ENCODE measurements around the gene NOXO1.

NOXO1 gene

GRCh38 chr16:1979271-1980029, 1.8 kb downstream of the NOXO1 start:
- peak; percentile 28 to 46 for DNase-seq

GRCh38 chr16:1978476-1979120, 2.7 kb downstream of the NOXO1 start:
- no peak for DNase-seq

GRCh38 chr16:1977875-1978268, 3.4 kb downstream of the NOXO1 start:
- no peak for DNase-seq

GRCh38 chr16:1976951-1977874, 4.1 kb downstream of the NOXO1 start:
- DNase-seq, result no peak

GRCh38 chr16:1976216-1976520, 5.1 kb downstream of the NOXO1 start:
- DNase-seq, result no peak

GRCh38 chr16:1975432-1976215, 5.6 kb downstream of the NOXO1 start:
- no peak for DNase-seq

- DNase-seq, result no peak
Observed at GRCh38 chr16:1974157-1975070, 6.9 kb downstream of the NOXO1 start.

- no peak for DNase-seq
Observed at GRCh38 chr16:1973461-1974156, 7.7 kb downstream of the NOXO1 start.

- DNase-seq, result no peak
Observed at GRCh38 chr16:1972490-1972877, 8.8 kb downstream of the NOXO1 start.

- DNase-seq, result peak; percentile 96 to 97
Observed at GRCh38 chr16:1971796-1972489, 9.3 kb downstream of the NOXO1 start, which contains the start of gene TBL3. Gene TBL3 (plus strand): TSS chr16:1972053. CDS start chr16:1972165, 112 bp downstream.

- DNase-seq, result no peak
Observed at GRCh38 chr16:1968146-1968953, 12.9 kb downstream of the NOXO1 start.

GRCh38 chr16:1966460-1966859, 14.8 kb downstream of the NOXO1 start, which contains the start of gene RNF151:
Gene RNF151 (plus strand): TSS chr16:1966856. CDS start chr16:1966882, 26 bp downstream.
- DNase-seq, result no peak

- peak in 1 of 2 donors; percentile 27 for DNase-seq
Observed at GRCh38 chr16:1965396-1966001, 15.8 kb downstream of the NOXO1 start.

GRCh38 chr16:1964506-1965395, 16.5 kb downstream of the NOXO1 start, which contains the start of gene RPS2:
Gene RPS2 (minus strand): TSS chr16:1964826. CDS start chr16:1964625, 201 bp downstream.
- peak; percentile 99 to 100 for DNase-seq

- peak; percentile 31 to 49 for DNase-seq
Observed at GRCh38 chr16:1963806-1964505, 17.3 kb downstream of the NOXO1 start.
